KMS-11 (cell line): ENCODE results near the gene DLX1.

Experiments
- H2AFZ ChIP-seq: fragments of 200-600 bp; sonication (generic); 2 replicates; pipeline ENCODE4 v1.6.1; 2016; ENCODE audit warnings: antibody characterized with exemption, mixed run types, low read depth
- H3K27ac ChIP-seq: fragments of 200-600 bp; sonication (generic); 2 replicates; pipeline ENCODE4 v1.6.1; 2016; ENCODE audit warnings: mild to moderate bottlenecking, mixed run types
- H3K27me3 ChIP-seq: fragments of 200-600 bp; sonication (generic); 2 replicates; pipeline ENCODE4 v1.6.1; 2017; ENCODE audit warnings: mild to moderate bottlenecking, low read depth, mixed run types, moderate library complexity; ENCODE audit not compliant: insufficient read depth
- H3K36me3 ChIP-seq: fragments of 200-600 bp; sonication (generic); 2 replicates; pipeline ENCODE4 v1.6.1; 2017; ENCODE audit warnings: mild to moderate bottlenecking, mixed run types; ENCODE audit not compliant: insufficient read depth
- H3K4me1 ChIP-seq: fragments of 200-600 bp; sonication (generic); 2 replicates; pipeline ENCODE4 v1.6.1; 2016; ENCODE audit warnings: mild to moderate bottlenecking, low read depth, mixed run types; ENCODE audit not compliant: poor library complexity, severe bottlenecking
- H3K4me2 ChIP-seq: fragments of 200-600 bp; sonication (generic); 2 replicates; pipeline ENCODE4 v1.7.0; 2016; ENCODE audit warnings: mild to moderate bottlenecking, mixed run types
- H3K4me3 ChIP-seq: fragments of 200-600 bp; sonication (generic); IDR thresholded peaks from 2 replicates; pipeline ENCODE4 v1.6.1; 2017; ENCODE audit warnings: low read depth, low read length, mixed read lengths; ENCODE audit not compliant: insufficient read depth
- H3K79me2 ChIP-seq: fragments of 200-600 bp; sonication (generic); 2 replicates; pipeline ENCODE4 v1.6.1; 2016; ENCODE audit warnings: low read depth, mixed run types; ENCODE audit not compliant: insufficient read depth
- H3K9ac ChIP-seq: fragments of 200-600 bp; sonication (generic); 2 replicates; pipeline ENCODE4 v1.6.1; 2016; ENCODE audit warnings: mild to moderate bottlenecking, mixed run types
- H4K20me1 ChIP-seq: fragments of 200-600 bp; sonication (generic); 2 replicates; pipeline ENCODE4 v1.6.1; 2016; ENCODE audit warnings: mild to moderate bottlenecking, mixed run types; ENCODE audit not compliant: insufficient read depth
- CTCF ChIP-seq: fragments of 200-600 bp; sonication (generic); conservative IDR thresholded peaks from 2 replicates; pipeline ENCODE4 v1.6.1; 2017; ENCODE audit warnings: low read depth, mild to moderate bottlenecking, antibody characterized with exemption, low read length, moderate library complexity, mixed read lengths

DLX1 gene

GRCh38 chr2:172040311-172040710 is 45.0 kb upstream of the DLX1 start:
- Histone ChIP-seq H3K27ac (no peak overlapping the region), H3K36me3 (no peaks in the 10 kb centered on the region), H3K27me3 (no peaks in the 10 kb centered on the region), H3K79me2 (no peaks in the 10 kb centered on the region), H2AFZ (no peak overlapping the region), H3K9ac (no peak overlapping the region), H3K4me3 (no peak overlapping the region), H3K4me2 (no peak overlapping the region), H3K4me1 (no peaks in the 10 kb centered on the region), H4K20me1 (no peaks in the 10 kb centered on the region)
- no peak for TF ChIP-seq CTCF

GRCh38 chr2:172046080-172046678 is 39.1 kb upstream of the DLX1 start:
- no peaks in the 10 kb centered on the region for H3K27me3 ChIP-seq
- no peak overlapping the region for H2AFZ ChIP-seq
- no peaks in the 10 kb centered on the region for H4K20me1 ChIP-seq
- H3K79me2 ChIP-seq: no peaks in the 10 kb centered on the region
- H3K27ac ChIP-seq: no peak overlapping the region
- H3K9ac ChIP-seq: no peak overlapping the region
- H3K4me2 ChIP-seq: no peak overlapping the region
- H3K4me3 ChIP-seq: no peak overlapping the region
- no peak for TF ChIP-seq CTCF
- H3K4me1 ChIP-seq: peaks cover 6% of the 10 kb centered on the region
- H3K36me3 ChIP-seq: no peaks in the 10 kb centered on the region

- Histone ChIP-seq H3K36me3 (no peaks in the 10 kb centered on the region), H2AFZ (no peak overlapping the region)
Observed at GRCh38 chr2:172046866-172047565, 38.3 kb upstream of the DLX1 start.

GRCh38 chr2:172047566-172048507 is 37.5 kb upstream of the DLX1 start:
- no peak for TF ChIP-seq CTCF
- H3K4me2 ChIP-seq: no peak overlapping the region
- no peaks in the 10 kb centered on the region for H4K20me1 ChIP-seq
- no peak overlapping the region for H2AFZ ChIP-seq
- no peak overlapping the region for H3K9ac ChIP-seq
- H3K27me3 ChIP-seq: no peaks in the 10 kb centered on the region
- H3K4me1 ChIP-seq: peaks cover 6% of the 10 kb centered on the region
- H3K27ac ChIP-seq: no peak overlapping the region
- H3K4me3 ChIP-seq: no peak overlapping the region
- H3K79me2 ChIP-seq: no peaks in the 10 kb centered on the region
- no peaks in the 10 kb centered on the region for H3K36me3 ChIP-seq

More at GRCh38 chr2:172046866-172047565, 38.3 kb upstream of the DLX1 start:
- Histone ChIP-seq H3K27ac (no peak overlapping the region), H3K4me1 (peaks cover 6% of the 10 kb centered on the region), H3K79me2 (no peaks in the 10 kb centered on the region), H3K4me3 (no peak overlapping the region), H3K9ac (no peak overlapping the region), H3K4me2 (no peak overlapping the region), H4K20me1 (no peaks in the 10 kb centered on the region), H3K27me3 (no peaks in the 10 kb centered on the region)
- TF ChIP-seq CTCF: no peak
